A549 (cell line): ENCODE results near the gene CNKSR3. TPM values are rescaled to one million over a fixed set of nuclear protein-coding genes. Genes with fewer than 3 reads are reported as not detected.
A peak's percentile ranks its signal among the peaks of the same experiment; 100 is the strongest.

Experiments
- ATAC-seq, 2 experiments: fragments of 200-7000 bp in 1 of 2; fragments of >200 bp in 1 of 2; cut with Nextera tagmentation in 1 of 2; cut with Tn5 transposase in 1 of 2; 3 replicates each; pipeline versions ENCODE4 v1.8.0 to v1.9.1; 2018 to 2020; ENCODE audit warnings: mild to moderate bottlenecking in 1 of 2, moderate library complexity in 1 of 2
- CTCF ChIA-PET: fragments of 300-600 bp; sonication (Branson Sonifier 250); formaldehyde crosslinking; extraction: SDS; loops from one replicate; lab custom pipeline; 2021; ENCODE audit warnings: antibody characterized with exemption, inconsistent platforms; lab: Yijun Ruan, JAX
- POLR2A ChIA-PET: fragments of 350-600 bp; formaldehyde crosslinking; extraction: SDS; loops from one replicate; lab custom pipeline; 2021; ENCODE audit warnings: antibody characterized with exemption, inconsistent platforms; lab: Yijun Ruan, JAX
- DNase-seq, 2 experiments: peaks; one replicate each; pipeline versions ENCODE4 v3.0.0 to v3.0.0-alpha.2; 2011 to 2016; ENCODE audit warnings: low read depth in 1 of 2, low spot score in 1 of 2
- FAIRE-seq: peaks from 2 replicates; lab custom pipeline; 2011; peaks lifted over from hg19 to GRCh38; lab: Jason Lieb, UNC
- H3K27ac ChIP-seq, 2 experiments: fragments of >200 bp; sonication (Bioruptor Twin); formaldehyde crosslinking; 3 replicates each; pipeline ENCODE4 v1.5.1; 2016 to 2017
- H3K4me1 ChIP-seq: fragments of >200 bp; sonication (Bioruptor Twin); formaldehyde crosslinking; 3 replicates; pipeline ENCODE4 v1.6.1; 2016
- H3K4me2 ChIP-seq: fragments of >200 bp; sonication (Bioruptor Twin); formaldehyde crosslinking; 3 replicates; pipeline ENCODE4 v1.6.1; 2016
- H3K4me3 ChIP-seq: fragments of >200 bp; sonication (Bioruptor Twin); formaldehyde crosslinking; 3 replicates; pipeline ENCODE4 v1.5.1; 2016
- H3K9me3 ChIP-seq: fragments of >200 bp; sonication (Bioruptor Twin); formaldehyde crosslinking; 3 replicates; pipeline ENCODE4 v1.6.1; 2016
- ATOH8 ChIP-seq: fragments of 250-450 bp; sonication (Bioruptor Pico); IDR thresholded peaks from 2 replicates; pipeline ENCODE4 v1.5.0; 2020; ENCODE audit warnings: low read depth, mild to moderate bottlenecking, moderate library complexity
- BHLHE40 ChIP-seq: IDR thresholded peaks from 2 replicates; pipeline ENCODE4 v1.6.1; 2012; ENCODE audit warnings: low read depth, low read length, inconsistent platforms
- CHD2 ChIP-seq: fragments of 150-350 bp; IDR thresholded peaks from 2 replicates; pipeline ENCODE4 v1.6.1; 2014; ENCODE audit warnings: low read length; ENCODE audit not compliant: partially characterized antibody
- CHD4 ChIP-seq: fragments of 200-600 bp; sonication (generic); IDR thresholded peaks from 2 replicates; pipeline ENCODE4 v1.6.1; 2016; ENCODE audit warnings: antibody characterized with exemption, mild to moderate bottlenecking, borderline replicate concordance
- EP300 ChIP-seq, 2 experiments: fragments of >200 bp; sonication (Bioruptor Twin); formaldehyde crosslinking; IDR thresholded peaks; 2 replicates in 1 of 2; 3 replicates in 1 of 2; pipeline ENCODE4 v1.6.1; 2016 to 2017
- HEYL ChIP-seq: fragments of 250-450 bp; sonication (Bioruptor Pico); IDR thresholded peaks from 2 replicates; pipeline ENCODE4 v1.8.0; 2021; ENCODE audit warnings: mild to moderate bottlenecking, moderate library complexity
- HOXB13 ChIP-seq: fragments of 250-450 bp; sonication (Bioruptor Pico); IDR thresholded peaks from 2 replicates; pipeline ENCODE4 v1.5.0; 2020; ENCODE audit warnings: low read depth, mild to moderate bottlenecking, moderate library complexity
- HOXB5 ChIP-seq: fragments of 250-450 bp; sonication (Bioruptor Pico); IDR thresholded peaks from 2 replicates; pipeline ENCODE4 v1.5.0; 2020; ENCODE audit warnings: mild to moderate bottlenecking, moderate library complexity
- JUN ChIP-seq, 2 experiments: fragments of >200 bp; sonication (Bioruptor Twin); formaldehyde crosslinking; IDR thresholded peaks; 2 replicates in 1 of 2; 3 replicates in 1 of 2; pipeline ENCODE4 v1.6.1; 2016 to 2017
- JUNB ChIP-seq: fragments of >200 bp; sonication (Bioruptor Twin); formaldehyde crosslinking; IDR thresholded peaks from 2 replicates; pipeline ENCODE4 v1.6.1; 2016
- KDM5A ChIP-seq: fragments of 200-600 bp; sonication (generic); IDR thresholded peaks from 2 replicates; pipeline ENCODE4 v1.6.1; 2016; ENCODE audit warnings: antibody characterized with exemption, mild to moderate bottlenecking
- MYC ChIP-seq: IDR thresholded peaks from 2 replicates; pipeline ENCODE4 v1.6.1; 2012; ENCODE audit warnings: mild to moderate bottlenecking, inconsistent platforms, low read length, improper control_type of control experiment, borderline replicate concordance
- NFE2L2 ChIP-seq: fragments of 150-350 bp; conservative IDR thresholded peaks from 2 replicates; pipeline ENCODE4 v1.6.1; 2014; ENCODE audit warnings: low read length
- NPAS2 ChIP-seq: fragments of 250-450 bp; sonication (Bioruptor Pico); IDR thresholded peaks from 2 replicates; pipeline ENCODE4 v1.8.0; 2022; ENCODE audit warnings: mild to moderate bottlenecking, moderate library complexity, borderline replicate concordance
- NR3C1 ChIP-seq: fragments of >200 bp; sonication (Bioruptor Twin); formaldehyde crosslinking; IDR thresholded peaks from 3 replicates; pipeline ENCODE4 v1.6.1; 2017
- PHF8 ChIP-seq: fragments of 200-600 bp; sonication (generic); IDR thresholded peaks from 2 replicates; pipeline ENCODE4 v1.6.1; 2016; ENCODE audit warnings: low read depth, mild to moderate bottlenecking, antibody characterized with exemption, moderate library complexity, borderline replicate concordance
- POLR2A ChIP-seq: IDR thresholded peaks from 2 replicates; pipeline ENCODE4 v1.6.1; 2012; ENCODE audit warnings: mild to moderate bottlenecking, low read length
- POLR2AphosphoS2 ChIP-seq: conservative IDR thresholded peaks from 2 replicates; pipeline ENCODE4 v1.6.1; 2012; ENCODE audit warnings: low read length, improper control_type of control experiment, inconsistent platforms
- RAD21 ChIP-seq, 2 experiments: fragments of >200 bp in 1 of 2; sonication (Bioruptor Twin) in 1 of 2; formaldehyde crosslinking in 1 of 2; IDR thresholded peaks in 1 of 2; conservative IDR thresholded peaks in 1 of 2; 2 replicates in 1 of 2; 3 replicates in 1 of 2; pipeline ENCODE4 v1.6.1; 2012 to 2018; ENCODE audit warnings: inconsistent platforms in 1 of 2
- RCOR1 ChIP-seq: fragments of 150-350 bp; IDR thresholded peaks from 2 replicates; pipeline ENCODE4 v1.6.1; 2014; ENCODE audit warnings: antibody characterized with exemption, low read length, low read depth
- USF2 ChIP-seq: fragments of 450-650 bp; IDR thresholded peaks from 2 replicates; pipeline ENCODE4 v1.6.1; 2014; ENCODE audit warnings: antibody characterized with exemption
- ZNF302 ChIP-seq: fragments of 250-450 bp; sonication (Bioruptor Pico); IDR thresholded peaks from 2 replicates; pipeline ENCODE4 v1.9.0; 2021; ENCODE audit warnings: inconsistent platforms, mild to moderate bottlenecking, moderate library complexity
- WGBS: methylation state at CpG from one replicate; pipeline ENCODE4 v1.1.6; 2017; ENCODE audit errors: missing lambda C conversion rate; 5-methylcytosine and 5-hydroxymethylcytosine counted together
- polyA plus RNA-seq, 4 experiments: library from polyadenylated mRNA; depleted of rRNA in 3 of 4; stranded (reverse); fragments of >200 nt; fragmentation: RNase III in 1 of 4; extraction: RNeasy Plus Mini Kit Qiagen cat#74134 plus additional on column Dnase treatment in 1 of 4; gene quantifications; 2 replicates in 3 of 4; 3 replicates in 1 of 4; pipeline ENCODE4 v1.2.3, GENCODE V29; 2011 to 2017
- TF ChIP-seq, protein P1 (sequence below): IDR thresholded peaks from 2 replicates; pipeline ENCODE4 v1.6.1; 2012
- TF ChIP-seq, protein P2 (sequence below): fragments of >200 bp; sonication (Bioruptor Twin); formaldehyde crosslinking; IDR thresholded peaks from 3 replicates; pipeline ENCODE4 v1.6.1; 2016
- TF ChIP-seq, protein P3 (sequence below): fragments of 150-350 bp; IDR thresholded peaks from 2 replicates; pipeline ENCODE4 v1.6.1; 2014; ENCODE audit warnings: low read depth, mild to moderate bottlenecking, low read length

CNKSR3 gene
- polyA plus RNA-seq, 2 of the 4 experiments (the other 2 are of a cell fraction) = 2.9 to 3.5 TPM

GRCh38 chr6:154406301-154406700, 104.2 kb downstream of the CNKSR3 start:
- ATAC-seq = no peak
- H3K9me3 ChIP-seq = no peaks in the 10 kb centered on the region
- H3K4me3 ChIP-seq = no peak overlapping the region
- H3K27ac ChIP-seq = peak overlapping the region in 1 of 2 experiments; percentile 49; a peak in 2 of 6 replicates
- no peak for DNase-seq
- ChIA-PET POLR2A (no interaction called here), CTCF (interaction anchor here (1.1 to 2.5 kb wide), 2 partner anchors 249 to 253 kb away, joined by 3 to 12 read pairs; no protein-coding TSS in a partner anchor)
- H3K4me2 ChIP-seq = no peak overlapping the region
- H3K4me1 ChIP-seq = peaks cover 46% of the 10 kb centered on the region
- TF ChIP-seq JUNB (no peak), MYC (no peak), HOXB5 (CRISPR knock-in tag) (no peak), CHD4 (no peak), JUN (IDR thresholded peaks at IDR 0.05) (no peak), HOXB13 (CRISPR knock-in tag) (no peak), ATOH8 (CRISPR knock-in tag) (no peak), ZNF302 (CRISPR knock-in tag) (no peak), CHD2 (no peak), NR3C1 (no peak)
- TF ChIP-seq, protein P1, sequence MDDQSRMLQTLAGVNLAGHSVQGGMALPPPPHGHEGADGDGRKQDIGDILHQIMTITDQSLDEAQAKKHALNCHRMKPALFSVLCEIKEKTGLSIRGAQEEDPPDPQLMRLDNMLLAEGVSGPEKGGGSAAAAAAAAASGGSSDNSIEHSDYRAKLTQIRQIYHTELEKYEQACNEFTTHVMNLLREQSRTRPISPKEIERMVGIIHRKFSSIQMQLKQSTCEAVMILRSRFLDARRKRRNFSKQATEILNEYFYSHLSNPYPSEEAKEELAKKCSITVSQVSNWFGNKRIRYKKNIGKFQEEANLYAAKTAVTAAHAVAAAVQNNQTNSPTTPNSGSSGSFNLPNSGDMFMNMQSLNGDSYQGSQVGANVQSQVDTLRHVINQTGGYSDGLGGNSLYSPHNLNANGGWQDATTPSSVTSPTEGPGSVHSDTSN = no peak
- TF ChIP-seq, protein P2, sequence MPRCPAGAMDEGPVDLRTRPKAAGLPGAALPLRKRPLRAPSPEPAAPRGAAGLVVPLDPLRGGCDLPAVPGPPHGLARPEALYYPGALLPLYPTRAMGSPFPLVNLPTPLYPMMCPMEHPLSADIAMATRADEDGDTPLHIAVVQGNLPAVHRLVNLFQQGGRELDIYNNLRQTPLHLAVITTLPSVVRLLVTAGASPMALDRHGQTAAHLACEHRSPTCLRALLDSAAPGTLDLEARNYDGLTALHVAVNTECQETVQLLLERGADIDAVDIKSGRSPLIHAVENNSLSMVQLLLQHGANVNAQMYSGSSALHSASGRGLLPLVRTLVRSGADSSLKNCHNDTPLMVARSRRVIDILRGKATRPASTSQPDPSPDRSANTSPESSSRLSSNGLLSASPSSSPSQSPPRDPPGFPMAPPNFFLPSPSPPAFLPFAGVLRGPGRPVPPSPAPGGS = no peak
- no peak for FAIRE-seq
- 96% methylated on average over 19 of the region's 20 CpGs for WGBS

DNA sequence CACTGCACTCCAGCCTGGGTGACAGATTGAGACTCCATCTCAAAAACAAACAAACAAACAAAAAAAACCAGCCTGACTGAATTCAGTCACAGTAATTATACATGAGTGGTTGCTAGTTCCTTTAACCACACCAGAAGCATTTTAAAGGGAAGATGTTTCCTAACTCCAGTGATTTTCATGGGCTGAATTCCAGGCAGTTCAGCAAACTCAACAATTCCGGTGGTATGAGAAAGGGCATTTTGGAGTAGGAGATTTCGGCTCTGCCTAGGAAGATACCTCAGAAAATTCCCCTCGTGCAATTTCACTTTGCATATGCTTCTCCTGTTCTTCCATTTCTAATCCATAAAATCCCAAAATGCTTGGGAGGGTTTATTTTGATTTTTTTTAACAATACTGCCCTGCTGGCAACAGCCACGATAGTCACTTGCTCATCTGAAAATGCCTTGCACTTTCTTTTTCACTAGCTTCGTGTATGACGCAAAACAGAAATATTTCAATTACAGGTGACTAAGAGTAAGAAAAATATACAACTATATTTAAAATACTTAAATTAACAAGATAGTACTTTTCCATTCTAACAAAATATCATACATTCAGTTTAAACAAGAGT, 105.6 kb downstream of the CNKSR3 start:
- CTCF ChIA-PET = interaction anchor here (2.5 kb wide), 1 partner anchor 251 kb away, joined by 12 read pairs; no protein-coding TSS in a partner anchor
- Histone ChIP-seq H3K27ac (peak overlapping the region; percentile 13 to 77; a peak in 4 of 6 replicates), H3K4me1 (peaks cover 36% of the 10 kb centered on the region), H3K4me2 (peak overlapping the region; percentile 57)
- no peak for ATAC-seq
- WGBS = 61% methylated on average over 6 of the region's 6 CpGs
- no peak for FAIRE-seq
- TF ChIP-seq, protein P1 = no peak
- no peak for TF ChIP-seq BHLHE40
- no peak for TF ChIP-seq HEYL (CRISPR knock-in tag)
- TF ChIP-seq NPAS2 (CRISPR knock-in tag) = no peak
- no peak for TF ChIP-seq HOXB5 (CRISPR knock-in tag)
- TF ChIP-seq PHF8 = no peak
- TF ChIP-seq, protein P3, sequence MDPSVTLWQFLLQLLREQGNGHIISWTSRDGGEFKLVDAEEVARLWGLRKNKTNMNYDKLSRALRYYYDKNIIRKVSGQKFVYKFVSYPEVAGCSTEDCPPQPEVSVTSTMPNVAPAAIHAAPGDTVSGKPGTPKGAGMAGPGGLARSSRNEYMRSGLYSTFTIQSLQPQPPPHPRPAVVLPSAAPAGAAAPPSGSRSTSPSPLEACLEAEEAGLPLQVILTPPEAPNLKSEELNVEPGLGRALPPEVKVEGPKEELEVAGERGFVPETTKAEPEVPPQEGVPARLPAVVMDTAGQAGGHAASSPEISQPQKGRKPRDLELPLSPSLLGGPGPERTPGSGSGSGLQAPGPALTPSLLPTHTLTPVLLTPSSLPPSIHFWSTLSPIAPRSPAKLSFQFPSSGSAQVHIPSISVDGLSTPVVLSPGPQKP = no peak
- no peak for TF ChIP-seq RAD21 (conservative IDR thresholded peaks at IDR 0.05 in 1 of 2, IDR thresholded peaks at IDR 0.05 in 1 of 2)
- no peak for TF ChIP-seq POLR2A
- TF ChIP-seq POLR2AphosphoS2 = no peak
- no peak for TF ChIP-seq KDM5A
- TF ChIP-seq NFE2L2 = no peak
- no peak for TF ChIP-seq EP300 (IDR thresholded peaks at IDR 0.05)
- TF ChIP-seq RCOR1 = no peak
- no peak for TF ChIP-seq USF2
- TF ChIP-seq, all 56 proteins: peak for 0
- POLR2A ChIA-PET = no interaction called here
- Histone ChIP-seq H3K9me3 (no peaks in the 10 kb centered on the region), H3K4me3 (no peak overlapping the region)
- no peak for DNase-seq
